Prostate gland (tissue), 2 donors: ENCODE measurements around the gene C18orf63. TPM values are rescaled to one million over a fixed set of nuclear protein-coding genes. Genes with fewer than 3 reads are reported as not detected.

ENCODE experiments used
- DNase-seq: peaks from one replicate; pipeline ENCODE4 v3.0.0-alpha.2; 2019; ENCODE audit warnings: low spot score
- H3K27ac ChIP-seq, 2 donors: fragments of 200-600 bp; sonication (generic); 2 replicates each; pipeline ENCODE4 v1.5.1; 2017 to 2019
- H3K27me3 ChIP-seq: fragments of 200-600 bp; sonication (generic); replicated peaks from 2 replicates; pipeline ENCODE4 v1.5.1; 2019; ENCODE audit not compliant: insufficient read depth
- H3K36me3 ChIP-seq, 2 donors: fragments of 200-600 bp; sonication (generic); 1 replicate in 1 of 2; 2 replicates in 1 of 2; pipeline versions ENCODE4 v1.5.1 to v1.8.1; 2017 to 2019
- H3K4me1 ChIP-seq: fragments of 200-600 bp; sonication (generic); replicated peaks from 2 replicates; pipeline ENCODE4 v1.5.1; 2019
- H3K4me3 ChIP-seq, 2 donors: fragments of 200-600 bp; sonication (generic); 2 replicates each; pipeline ENCODE4 v1.5.1; 2017 to 2019
- H3K9me3 ChIP-seq: fragments of 200-600 bp; sonication (generic); 2 replicates; pipeline ENCODE4 v1.5.1; 2017
- CTCF ChIP-seq, 4 experiments: fragments of 200-600 bp in 2 of 4; fragments of 450-650 bp in 2 of 4; sonication (generic) in 2 of 4; IDR thresholded peaks; 1 replicate in 3 of 4; 2 replicates in 1 of 4; pipeline ENCODE4 v1.5.1; 2016 to 2019; ENCODE audit warnings: antibody characterized with exemption in 4 of 4, mild to moderate bottlenecking in 2 of 4, moderate library complexity in 2 of 4
- POLR2A ChIP-seq: fragments of 450-650 bp; IDR thresholded peaks from one replicate; pipeline ENCODE4 v1.6.1; 2016; ENCODE audit warnings: antibody characterized with exemption, mild to moderate bottlenecking
- POLR2AphosphoS5 ChIP-seq: sonication (generic); formaldehyde crosslinking; IDR thresholded peaks from one replicate; pipeline ENCODE4 v1.6.1; 2017; ENCODE audit warnings: antibody characterized with exemption
- WGBS: methylation state at CpG from one replicate; pipeline ENCODE4 v1.1.5; 2018; 5-methylcytosine and 5-hydroxymethylcytosine counted together
- intact Hi-C: fragments of 100-400 bp; cut with DNase I; formaldehyde crosslinking; loops from one replicate; pipeline ENCODE4 v1.14.2; 2022
- total RNA-seq, 2 donors: library from RNA; depleted of rRNA; stranded (reverse); fragments of >200 nt; gene quantifications; one replicate each; pipeline ENCODE4 v1.1.0, GENCODE V29; 2016

Gene C18orf63
- total RNA-seq, 2 donors from 2014 or later: 4.7 TPM; not detected in 1

- no peaks in the 10 kb centered on the region for H3K36me3 ChIP-seq
- no peaks in the 10 kb centered on the region for H3K27me3 ChIP-seq
- no peak for DNase-seq
- TF ChIP-seq POLR2A: no peak
- TF ChIP-seq POLR2AphosphoS5: no peak
- no peak for TF ChIP-seq CTCF (IDR thresholded peaks at IDR 0.05)
- peaks cover 14% of the 10 kb centered on the region for H3K4me1 ChIP-seq
- WGBS: 82% methylated on average over 4 of the region's 4 CpGs
- no peaks in the 10 kb centered on the region for H3K9me3 ChIP-seq
- peak overlapping the region in 1 of 2 donors; percentile 39 for H3K27ac ChIP-seq
- no peak overlapping the region for H3K4me3 ChIP-seq
- intact Hi-C loops: no loop called here
Observed at GRCh38 chr18:74286106-74286855, 29.4 kb upstream of the C18orf63 start.

GRCh38 chr18:74286856-74287255, 28.8 kb upstream of the C18orf63 start:
- no peaks in the 10 kb centered on the region for H3K9me3 ChIP-seq
- H3K27ac ChIP-seq: peak overlapping the region in 1 of 2 donors; percentile 39
- no peaks in the 10 kb centered on the region for H3K36me3 ChIP-seq
- no peak overlapping the region for H3K4me3 ChIP-seq
- intact Hi-C loops: no loop called here
- peaks cover 14% of the 10 kb centered on the region for H3K4me1 ChIP-seq
- H3K27me3 ChIP-seq: no peaks in the 10 kb centered on the region
- no peak for DNase-seq
- no peak for TF ChIP-seq POLR2AphosphoS5
- TF ChIP-seq CTCF (IDR thresholded peaks at IDR 0.05): no peak
- no peak for TF ChIP-seq POLR2A
- 90% methylated on average over 2 of the region's 2 CpGs for WGBS

- Histone ChIP-seq H3K27me3 (no peaks in the 10 kb centered on the region), H3K36me3 (no peaks in the 10 kb centered on the region), H3K4me1 (peaks cover 14% of the 10 kb centered on the region), H3K27ac (peak overlapping the region in 1 of 2 donors; percentile 61), H3K9me3 (no peaks in the 10 kb centered on the region), H3K4me3 (no peak overlapping the region)
- WGBS: 67% methylated on average over 5 of the region's 5 CpGs
- intact Hi-C loops: no loop called here
- TF ChIP-seq POLR2AphosphoS5: no peak
- TF ChIP-seq POLR2A: no peak
- TF ChIP-seq CTCF (IDR thresholded peaks at IDR 0.05): no peak
- DNase-seq: no peak
Observed at GRCh38 chr18:74288041-74288440, 27.6 kb upstream of the C18orf63 start.

GRCh38 chr18:74288730-74289129, 26.9 kb upstream of the C18orf63 start:
- Histone ChIP-seq H3K27ac (peak overlapping the region; percentile 16 to 61), H3K4me3 (no peak overlapping the region), H3K27me3 (no peaks in the 10 kb centered on the region), H3K9me3 (no peaks in the 10 kb centered on the region), H3K4me1 (peaks cover 10% of the 10 kb centered on the region), H3K36me3 (no peaks in the 10 kb centered on the region)
- TF ChIP-seq POLR2A (no peak), CTCF (IDR thresholded peaks at IDR 0.05) (no peak)
- intact Hi-C loops: no loop called here
- DNase-seq: no peak
- WGBS: 71% methylated on average over 9 of the region's 9 CpGs

- Histone ChIP-seq H3K9me3 (no peaks in the 10 kb centered on the region), H3K4me1 (peaks cover 9% of the 10 kb centered on the region), H3K27me3 (no peaks in the 10 kb centered on the region), H3K4me3 (no peak overlapping the region), H3K36me3 (no peaks in the 10 kb centered on the region), H3K27ac (peak overlapping the region in 1 of 2 donors; percentile 61)
- no peak for DNase-seq
- TF ChIP-seq CTCF (IDR thresholded peaks at IDR 0.05) (no peak), POLR2AphosphoS5 (no peak), POLR2A (no peak)
- intact Hi-C loops: no loop called here
- WGBS: 67% methylated on average over 3 of the region's 3 CpGs
Observed at GRCh38 chr18:74289137-74289536, 26.5 kb upstream of the C18orf63 start.
